ENCODE results near the gene XPO1.
"Not testable (repeated sequence)": the region's sequence is repeated elsewhere in the genome, so short reads cannot be mapped to it uniquely, and the experiment has no call there.

XPO1 gene

GRCh38 chr2:61530749-61531148 is 7.4 kb downstream of the XPO1 start:
- DNase-seq, result no peak

- DNase-seq, result no peak
Measured at GRCh38 chr2:61529944-61530735, 8.0 kb downstream of the XPO1 start.

GRCh38 chr2:61520261-61520660 is 17.9 kb downstream of the XPO1 start:
- DNase-seq, result no peak

- DNase-seq, result no peak
Measured at GRCh38 chr2:61512768-61513398, 25.3 kb downstream of the XPO1 start.

GRCh38 chr2:61510674-61511671 is 27.2 kb downstream of the XPO1 start:
- DNase-seq, result no peak

GRCh38 chr2:61504949-61505348 is 33.2 kb downstream of the XPO1 start:
- DNase-seq, result no peak

- no peak for DNase-seq
Measured at GRCh38 chr2:61499060-61499459, 39.1 kb downstream of the XPO1 start.

- DNase-seq, result peak; percentile 37
Measured at GRCh38 chr2:61493523-61493942, 44.6 kb downstream of the XPO1 start.

GRCh38 chr2:61492476-61492875 is 45.7 kb downstream of the XPO1 start:
- DNase-seq, result no peak

GRCh38 chr2:61485281-61485680 is 52.9 kb downstream of the XPO1 start:
- DNase-seq, result no peak

GRCh38 chr2:61478086-61478485 is 60.1 kb downstream of the XPO1 start:
- no peak for DNase-seq

- not testable (repeated sequence) for DNase-seq
Measured at GRCh38 chr2:61476929-61477589, 61.1 kb downstream of the XPO1 start.

- peak; percentile 22 for DNase-seq
Measured at GRCh38 chr2:61471905-61472805, 66.0 kb downstream of the XPO1 start.

- peak; percentile 90 for DNase-seq
Measured at GRCh38 chr2:61470965-61471904, 66.9 kb downstream of the XPO1 start, which contains the start of gene USP34. TSS of gene USP34 (minus strand) at chr2:61471087. CDS start at chr2:61470692, 395 bp downstream.

- DNase-seq, result peak; percentile 80
Measured at GRCh38 chr2:61470122-61470951, 67.8 kb downstream of the XPO1 start.

- no peak for DNase-seq
Measured at GRCh38 chr2:61469424-61470121, 68.6 kb downstream of the XPO1 start.

- DNase-seq, result not testable (repeated sequence)
Measured at GRCh38 chr2:61468231-61468630, 69.9 kb downstream of the XPO1 start.

- no peak for DNase-seq
Measured at GRCh38 chr2:61465045-61465444, 73.1 kb downstream of the XPO1 start.
